ENCODE results near the gene FAM13C.

The FAM13C gene

DNA sequence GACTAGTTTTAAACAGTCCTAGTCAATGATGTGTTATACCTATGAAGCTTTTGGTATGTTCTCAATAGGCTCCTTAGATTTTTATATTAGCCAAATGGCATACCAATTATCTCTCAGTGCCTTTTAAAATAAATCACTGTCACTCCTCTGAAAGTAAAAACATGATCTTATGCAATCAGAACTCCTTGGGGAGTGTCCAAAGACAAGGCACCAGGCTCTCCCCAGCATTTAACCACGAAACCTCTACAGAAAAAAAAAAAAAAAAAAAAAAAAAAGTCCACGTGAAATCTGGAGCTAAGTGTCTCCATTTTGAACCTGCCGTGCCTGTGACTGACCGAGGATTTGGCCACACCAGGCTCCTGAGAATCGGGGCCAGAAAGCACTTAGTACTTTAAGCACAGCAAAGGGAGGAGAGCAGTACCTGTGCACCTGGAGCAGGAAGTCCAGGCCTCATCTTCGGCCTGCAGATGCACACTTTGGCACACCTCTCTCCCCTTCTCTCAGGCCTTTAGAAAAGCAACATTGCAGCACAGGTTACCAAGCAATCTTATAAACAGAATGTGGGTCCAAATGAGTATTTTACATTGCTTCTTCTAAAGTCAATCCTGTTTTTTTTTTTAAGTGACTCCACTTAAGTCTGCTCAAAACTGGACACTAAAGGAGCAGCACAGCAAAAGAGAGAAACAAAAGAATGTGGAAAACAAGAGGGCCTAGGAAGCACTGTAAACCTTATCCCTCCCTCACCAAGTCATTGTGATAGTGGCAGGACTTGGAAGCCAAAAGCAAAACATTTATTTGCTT lies 1.5 kb downstream of the FAM13C start:
- DNase-seq = peak in 2 of 14 donors; percentile 16 to 35

DNA sequence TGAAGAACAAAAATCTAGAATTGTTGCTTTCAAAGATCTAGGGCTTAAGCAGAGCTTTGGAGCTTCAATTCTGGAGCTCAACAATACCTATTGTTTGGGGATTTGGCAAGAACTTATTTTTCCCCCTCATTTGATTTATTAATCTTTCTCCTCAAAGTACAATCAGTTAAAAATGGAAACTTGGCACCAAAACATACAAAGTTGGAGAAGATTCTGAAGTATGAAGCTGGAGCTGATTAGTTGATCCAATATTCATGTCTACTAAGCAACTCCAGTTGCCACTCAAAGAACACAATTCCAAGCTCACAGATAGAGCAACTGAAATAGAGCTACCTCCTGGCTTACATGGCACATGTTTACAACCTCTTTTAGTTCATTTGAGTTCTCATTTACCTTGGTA lies 3.8 kb downstream of the FAM13C start:
- no peak for DNase-seq

DNA sequence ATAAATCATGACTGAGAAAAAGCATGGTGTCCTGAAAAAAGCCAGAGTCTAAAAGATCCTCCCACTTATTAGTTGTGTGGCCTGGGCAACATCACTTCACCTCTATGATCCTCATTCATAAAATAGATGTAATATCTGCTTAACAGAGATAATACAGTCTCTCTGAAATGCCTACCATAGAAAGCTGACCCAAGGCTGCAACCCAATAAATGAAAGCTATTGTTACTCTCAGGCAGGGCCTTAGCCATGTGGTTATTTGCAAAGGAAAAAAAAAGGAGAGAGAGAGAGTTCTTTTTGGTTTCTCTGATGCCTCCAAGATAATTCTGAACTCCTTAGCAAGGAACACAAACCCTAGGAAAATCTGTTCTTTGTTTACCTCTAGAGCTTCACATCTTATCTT lies 7.9 kb downstream of the FAM13C start:
- no peak for DNase-seq

DNA sequence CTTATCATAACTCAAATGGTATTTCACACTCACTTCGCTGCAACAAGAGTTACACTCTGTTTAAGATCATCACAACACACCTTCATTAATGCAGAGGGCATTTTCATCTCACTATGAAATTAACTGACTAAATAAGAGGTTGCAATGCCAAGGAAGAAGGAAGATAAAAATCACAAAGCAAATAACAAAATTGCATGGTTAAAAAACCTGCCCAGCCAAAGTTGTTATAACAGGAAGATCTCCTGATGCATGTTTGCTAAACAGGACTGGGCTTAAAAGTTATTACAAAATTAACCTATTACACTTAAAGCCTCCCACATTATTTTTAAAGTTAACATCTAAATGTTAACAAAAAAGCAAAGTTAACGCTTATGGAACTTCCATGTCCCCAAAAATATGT lies 11.8 kb downstream of the FAM13C start:
- no peak for DNase-seq

DNA sequence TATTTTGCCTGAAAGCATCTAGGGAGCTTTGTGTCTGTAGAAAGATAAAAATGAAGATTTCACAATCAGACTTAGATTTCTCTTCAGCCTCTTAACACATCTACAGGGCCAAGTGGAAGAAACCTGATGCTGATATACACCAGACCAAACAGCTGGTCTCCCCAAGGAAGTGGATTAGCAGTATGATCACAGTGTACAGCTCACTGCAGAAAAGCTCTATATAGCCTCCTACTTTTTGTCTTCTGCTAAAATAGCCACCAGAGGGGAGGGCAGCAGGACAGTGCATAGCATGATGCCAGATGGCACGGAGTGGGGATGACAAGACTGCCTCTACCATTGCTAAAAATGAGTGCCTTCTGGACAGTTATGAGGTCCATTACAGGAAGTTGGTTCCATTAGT lies 16.0 kb downstream of the FAM13C start:
- peak in 1 of 14 donors; percentile 27 for DNase-seq

DNA sequence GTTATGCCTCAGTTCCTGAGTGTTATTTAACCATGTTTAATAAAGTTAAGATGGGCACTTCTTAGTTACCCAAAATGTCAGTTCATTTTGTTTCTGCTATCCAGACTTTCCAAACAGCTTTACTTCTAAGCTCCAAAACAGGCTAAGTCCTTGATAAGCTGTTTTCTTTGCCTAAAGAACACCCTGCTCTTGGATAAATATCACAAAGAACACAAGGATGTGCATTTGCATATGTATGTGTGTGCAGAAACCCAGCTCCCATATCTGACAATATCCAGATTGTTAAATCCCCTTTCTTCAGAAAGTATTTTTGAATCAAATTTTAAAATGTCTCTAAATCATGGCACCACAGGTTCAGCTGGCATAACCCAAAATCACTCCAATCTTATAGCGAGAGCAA lies 19.6 kb downstream of the FAM13C start:
- DNase-seq = no peak

DNA sequence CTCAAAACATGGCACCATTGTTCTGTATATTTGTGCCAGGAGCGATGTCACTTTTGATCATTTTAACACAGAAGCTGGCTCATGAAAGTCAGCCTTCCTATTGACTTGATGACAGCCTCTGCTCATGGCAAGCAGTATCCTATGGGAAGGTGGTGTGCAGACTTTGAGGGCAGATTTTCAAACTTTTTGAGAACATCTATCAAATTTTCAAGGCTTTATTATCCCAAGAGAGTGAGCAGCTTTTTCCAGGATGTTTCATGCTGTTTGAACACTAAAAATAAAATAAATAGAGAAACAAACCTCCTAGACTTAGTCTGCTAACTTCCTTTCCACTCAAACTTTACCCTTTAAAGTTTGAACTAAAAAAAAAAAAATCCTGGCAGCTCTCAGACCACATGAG lies 20.3 kb downstream of the FAM13C start:
- peak in 1 of 14 donors; percentile 6 for DNase-seq

DNA sequence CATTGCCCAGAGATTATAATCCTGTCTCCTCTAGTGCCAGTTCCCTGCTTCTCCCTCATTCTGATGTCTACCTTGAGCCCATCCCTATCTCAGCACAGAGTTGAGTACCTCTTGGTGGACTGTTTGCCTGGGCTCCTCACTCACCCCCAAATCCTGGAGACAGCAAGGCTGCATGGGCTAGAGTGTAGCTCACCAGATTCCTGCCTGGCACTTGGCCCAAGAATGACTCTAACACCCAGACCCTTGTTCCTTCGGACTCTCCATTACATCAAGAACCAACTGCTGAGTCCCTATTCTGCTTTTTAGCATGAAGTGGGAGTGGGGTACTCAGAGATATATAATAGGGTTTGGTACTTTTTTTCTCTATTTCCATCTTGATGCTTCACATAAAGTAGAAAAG lies 22.1 kb downstream of the FAM13C start:
- peak in 2 of 14 donors; percentile 11 for DNase-seq

DNA sequence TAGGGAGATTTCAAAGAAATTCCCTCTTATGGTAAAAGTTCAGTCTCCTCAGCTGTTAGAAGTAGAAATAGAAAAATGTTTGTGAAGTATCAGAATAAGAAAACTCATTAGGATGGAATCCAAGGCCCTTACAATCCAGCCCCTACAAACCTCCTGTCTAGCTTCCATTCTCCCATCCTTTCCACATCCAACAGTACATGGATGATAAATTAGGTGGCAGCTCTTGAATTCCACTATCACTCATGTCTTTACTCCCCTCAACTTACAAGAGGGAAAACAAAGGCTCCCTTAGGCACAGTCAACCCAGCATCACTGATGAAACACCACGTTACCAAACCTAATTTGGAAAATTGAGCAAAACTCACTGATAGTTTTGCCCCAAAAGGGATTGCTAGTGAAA lies 23.0 kb downstream of the FAM13C start:
- no peak for DNase-seq

DNA sequence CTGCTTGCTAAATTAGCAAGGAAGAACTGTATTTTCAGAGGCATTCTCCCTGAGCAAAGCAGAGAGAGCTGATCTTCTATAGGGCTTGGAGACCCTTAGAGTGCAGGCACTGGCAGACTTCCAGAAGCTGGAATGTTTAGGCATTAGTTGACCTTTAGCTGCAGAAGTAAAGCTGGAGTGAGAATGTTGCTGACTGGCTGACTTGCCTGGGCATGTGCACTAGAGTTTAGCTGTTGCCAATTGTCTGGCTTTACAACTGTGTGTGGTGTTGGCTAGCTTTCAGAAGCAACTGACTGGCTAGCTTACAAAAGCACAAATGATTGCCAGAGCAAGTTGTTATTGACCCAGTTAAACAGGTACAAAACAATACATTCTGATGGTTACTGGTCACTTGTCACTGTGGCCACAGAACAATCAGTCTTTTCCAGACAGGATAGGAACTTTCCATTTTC lies 25.1 kb downstream of the FAM13C start:
- DNase-seq = peak in 10 of 14 donors; percentile 22 to 81 (median 49)

DNA sequence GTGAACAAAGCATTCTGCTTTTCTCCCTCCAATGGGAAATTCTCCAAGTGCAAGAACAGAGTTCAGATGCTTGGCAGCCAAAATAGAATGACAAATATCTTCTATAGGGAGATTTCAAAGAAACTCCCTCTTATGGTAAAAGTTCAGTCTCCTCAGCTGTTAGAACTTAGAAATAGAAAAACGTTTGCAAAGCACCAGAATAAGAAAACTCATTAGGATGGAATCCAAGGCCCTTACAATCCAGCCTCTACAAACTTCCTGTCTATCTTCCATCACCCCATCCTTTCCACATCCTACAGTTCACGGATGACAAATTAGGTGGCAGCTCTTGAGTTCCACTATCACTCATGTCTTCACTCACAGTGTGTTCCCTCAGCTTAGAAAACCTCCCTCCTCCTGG lies 25.7 kb downstream of the FAM13C start:
- DNase-seq = peak in 1 of 14 donors; percentile 13

DNA sequence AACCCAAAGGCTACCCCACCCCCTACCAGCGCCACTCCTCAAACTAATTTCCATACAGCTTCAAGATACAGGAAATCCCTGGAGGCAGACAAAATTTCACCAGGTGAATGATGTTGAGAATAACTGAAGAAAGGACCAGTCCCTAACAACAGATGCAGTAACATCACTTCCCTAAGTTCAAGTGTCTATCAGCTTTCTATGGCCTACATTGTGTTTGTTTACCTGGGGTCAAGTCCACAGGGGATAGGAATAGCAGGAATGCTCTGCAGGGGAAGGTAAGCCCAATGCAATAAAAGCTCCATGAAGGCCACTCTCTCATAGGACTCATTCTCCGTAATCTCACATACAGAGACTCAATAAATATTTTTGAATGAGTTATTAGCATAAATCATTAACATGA lies 26.9 kb downstream of the FAM13C start:
- no peak for DNase-seq

DNA sequence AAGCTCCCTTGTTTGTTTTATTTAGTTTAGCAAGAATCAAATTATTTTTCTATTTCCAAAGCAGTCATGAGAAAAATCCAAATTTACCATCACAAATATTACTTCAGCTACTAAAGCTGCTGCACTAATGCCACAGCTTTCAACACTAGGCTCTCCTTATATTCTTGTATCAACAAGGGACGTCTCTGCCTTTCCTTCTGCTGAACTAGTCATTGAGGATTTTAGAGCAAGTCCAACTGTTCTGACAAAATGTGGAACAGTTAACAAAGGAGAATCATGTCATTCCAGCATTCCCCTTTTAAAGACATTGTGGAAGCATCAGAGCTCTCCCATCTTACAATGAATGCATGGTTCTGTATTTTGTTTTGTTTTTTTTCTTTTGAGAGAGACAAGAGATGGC lies 28.6 kb downstream of the FAM13C start:
- peak in 1 of 14 donors; percentile 14 for DNase-seq

DNA sequence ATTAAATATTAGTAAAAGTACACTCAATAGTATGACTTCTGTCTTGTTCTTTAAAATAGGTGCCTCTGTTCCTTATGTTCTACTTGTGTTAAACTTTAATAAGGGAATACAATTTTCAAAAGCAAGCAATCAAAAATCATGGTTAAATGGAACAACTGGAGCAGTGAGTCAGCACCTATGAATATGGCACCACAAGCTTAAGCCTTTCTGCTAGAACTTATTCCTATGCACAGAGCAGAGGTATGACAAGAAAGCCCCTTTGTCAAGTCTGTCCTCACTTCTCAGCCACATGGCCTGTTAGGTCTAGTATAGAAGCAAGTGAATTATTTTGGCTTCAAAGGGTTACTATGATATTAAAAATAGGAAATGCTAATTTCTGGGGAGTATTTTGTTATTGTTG lies 29.8 kb downstream of the FAM13C start:
- no peak for DNase-seq

DNA sequence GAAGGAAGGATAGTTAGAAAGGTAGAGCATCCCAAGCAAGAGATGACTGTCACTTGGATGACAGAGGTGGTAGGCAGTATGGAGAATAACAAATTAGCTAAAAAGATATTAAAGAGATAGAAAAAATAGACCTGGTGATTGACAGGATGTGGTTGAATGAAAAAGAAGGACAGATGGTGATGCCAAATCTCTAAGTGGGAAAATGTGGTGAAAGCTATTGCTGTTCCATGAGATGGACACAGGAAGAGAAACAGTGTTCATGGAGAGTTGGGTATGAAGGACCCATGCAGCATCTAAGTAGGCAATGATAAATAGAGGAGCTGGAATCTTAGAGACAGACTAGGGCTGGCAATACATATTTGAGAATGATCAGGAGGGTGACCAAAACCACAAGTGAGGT lies 30.7 kb downstream of the FAM13C start:
- no peak for DNase-seq

DNA sequence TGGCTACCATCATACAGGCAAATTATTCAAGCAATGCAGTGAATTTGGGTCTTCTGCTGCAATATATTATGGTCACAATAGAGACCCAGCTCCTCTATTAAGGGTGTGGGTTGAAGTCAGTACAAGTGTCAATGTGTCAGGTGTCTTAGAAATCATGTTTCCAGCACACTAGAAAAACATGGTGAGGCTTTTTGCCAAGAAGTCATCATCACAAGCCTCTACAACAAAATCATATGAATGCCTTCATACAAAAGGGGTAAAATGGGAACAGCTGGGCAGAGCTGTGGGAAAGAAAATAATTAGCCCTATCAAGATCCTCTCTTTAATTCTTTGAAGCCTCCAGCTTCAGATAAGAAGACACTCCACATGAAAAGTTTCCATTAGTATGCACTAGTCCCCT lies 37.2 kb downstream of the FAM13C start:
- DNase-seq = no peak

DNA sequence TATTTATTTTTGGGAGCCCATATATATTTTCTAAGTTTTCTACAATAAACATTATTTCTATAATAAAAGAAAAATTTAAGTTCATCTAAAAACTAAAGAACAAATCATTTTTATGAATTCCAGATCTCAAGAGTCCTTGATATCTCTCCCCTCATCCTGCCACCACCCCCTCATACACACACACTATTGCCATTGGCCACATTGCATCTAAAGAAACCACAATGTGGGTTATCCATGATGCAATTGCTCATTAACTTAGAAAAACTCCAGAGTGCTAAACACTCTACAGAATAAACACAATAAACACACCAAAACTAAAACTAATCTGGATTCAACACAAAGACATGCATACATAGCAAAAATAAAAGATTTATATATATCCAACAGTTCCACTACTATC lies 37.8 kb downstream of the FAM13C start:
- no peak for DNase-seq

DNA sequence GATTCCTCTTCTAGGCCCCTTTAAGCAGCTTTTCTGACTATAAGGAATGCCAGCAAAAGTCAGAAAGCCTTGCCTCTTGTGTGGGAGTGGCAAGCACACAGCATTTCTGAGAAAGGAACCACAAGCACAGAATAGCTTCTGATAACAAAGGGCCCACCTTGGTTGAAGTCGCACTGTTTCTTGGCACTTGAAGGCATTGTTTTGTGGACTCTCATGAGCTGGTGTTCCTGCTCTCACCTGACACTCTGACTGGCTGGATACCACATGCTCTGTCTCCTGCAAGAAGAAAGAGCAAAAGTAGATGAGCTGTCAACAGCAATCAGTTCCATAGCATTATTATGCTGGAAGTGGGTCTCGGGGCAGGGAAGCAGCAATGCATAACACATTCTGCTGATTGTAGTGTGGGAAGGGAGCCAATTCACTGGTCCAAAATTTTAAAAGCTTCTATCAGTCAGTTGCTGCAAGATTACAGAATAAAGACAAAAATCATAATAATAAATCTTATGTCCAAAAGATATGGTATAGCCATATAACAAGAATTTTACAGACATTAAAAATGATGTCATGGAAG lies 38.4 kb downstream of the FAM13C start:
- no peak for DNase-seq

DNA sequence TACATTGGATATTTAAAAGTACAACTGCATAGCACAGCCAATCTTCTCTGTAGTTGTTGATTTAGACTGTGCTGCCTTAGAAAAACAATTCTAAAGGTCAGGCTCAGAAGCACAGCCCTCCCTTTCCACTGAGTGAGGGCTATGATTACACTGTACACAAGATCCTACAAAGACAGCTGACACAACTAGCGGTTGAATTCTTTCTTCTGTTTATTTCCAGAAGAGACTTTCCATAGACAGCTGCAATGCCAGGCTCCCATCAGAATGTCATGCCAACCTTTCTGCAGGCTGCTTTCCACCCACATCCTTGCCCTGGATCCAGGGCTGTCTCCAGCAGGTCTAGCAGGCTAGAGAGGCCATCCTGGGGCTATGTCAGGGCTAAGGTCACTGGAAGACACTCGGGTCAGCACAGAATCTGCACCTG lies 39.3 kb downstream of the FAM13C start:
- DNase-seq = peak in 2 of 14 donors; percentile 20 to 21

DNA sequence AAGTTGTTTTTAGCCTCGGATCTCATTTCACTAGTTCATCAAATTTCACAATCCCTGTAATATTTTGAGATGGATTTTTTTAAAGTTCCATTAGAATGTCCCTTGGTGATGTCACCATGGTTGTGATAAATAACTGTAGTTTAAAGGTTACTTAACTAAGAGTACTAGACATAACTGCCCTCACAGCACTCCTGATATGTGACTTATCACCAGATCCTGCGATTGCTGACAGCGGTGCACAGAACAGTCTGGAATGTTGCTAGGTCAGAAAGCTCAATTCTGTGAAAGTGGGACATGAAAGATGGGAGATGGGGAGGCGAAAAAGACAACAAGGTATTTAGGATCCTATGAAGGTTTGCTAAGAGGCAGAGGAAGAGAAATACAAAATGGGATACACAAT lies 40.2 kb downstream of the FAM13C start:
- no peak for DNase-seq

DNA sequence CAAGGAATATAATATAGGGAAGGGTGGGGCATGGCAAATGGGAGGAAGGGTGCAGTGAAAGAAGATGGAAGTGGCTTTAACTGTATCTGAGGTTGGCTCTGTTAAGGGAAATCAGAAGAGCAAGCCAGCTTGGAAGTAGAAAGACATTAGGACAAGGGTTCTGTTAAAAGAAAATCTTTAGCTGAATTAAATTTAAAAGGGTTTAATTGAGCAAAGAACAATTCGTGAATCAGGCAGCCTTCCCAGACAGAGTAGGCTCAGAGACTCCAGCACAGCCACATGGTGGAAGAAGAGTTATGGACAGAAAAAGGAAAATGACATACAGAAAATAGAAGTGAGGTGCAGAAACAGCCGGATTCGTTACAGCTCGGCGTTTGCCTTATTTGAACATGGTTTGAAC lies 42.0 kb downstream of the FAM13C start:
- DNase-seq = peak in 1 of 14 donors; percentile 17

DNA sequence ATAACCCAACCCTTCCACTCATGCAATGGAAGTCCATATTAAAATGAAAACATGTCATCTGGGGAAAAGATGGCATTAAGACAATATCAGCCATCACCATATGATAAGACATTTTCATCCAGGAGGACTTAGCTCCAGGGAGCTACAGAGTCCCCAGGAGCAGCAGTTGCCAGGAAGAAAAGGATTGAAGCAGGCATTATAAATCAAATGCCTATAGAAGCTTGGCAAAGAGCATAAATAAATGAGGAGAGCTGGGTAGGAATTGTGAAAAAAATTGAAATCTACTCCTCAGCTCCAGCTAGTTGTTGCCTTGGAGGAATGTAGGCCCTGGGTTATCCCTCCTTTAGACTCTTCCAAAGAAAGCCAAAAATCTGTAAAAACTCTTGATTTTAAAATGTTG lies 42.5 kb downstream of the FAM13C start:
- no peak for DNase-seq

DNA sequence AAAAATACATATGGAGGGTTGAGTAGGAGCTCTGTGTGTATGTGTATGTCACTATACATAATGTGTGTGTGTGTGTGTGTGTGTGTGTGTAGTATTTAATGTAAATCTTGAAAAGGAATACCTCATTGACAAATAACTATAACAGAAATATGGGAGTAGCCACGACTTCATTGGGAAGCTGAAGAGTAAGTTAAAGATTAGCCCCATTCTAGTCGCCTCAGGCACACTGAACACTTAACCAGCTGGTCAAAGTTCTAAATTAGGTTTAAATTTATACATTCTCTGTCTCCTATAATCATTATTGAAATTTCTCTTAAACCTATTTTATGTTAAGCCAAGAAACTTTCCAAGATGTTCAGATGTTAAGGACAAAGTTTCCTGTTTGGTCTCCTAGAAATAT lies 45.3 kb downstream of the FAM13C start:
- no peak for DNase-seq

DNA sequence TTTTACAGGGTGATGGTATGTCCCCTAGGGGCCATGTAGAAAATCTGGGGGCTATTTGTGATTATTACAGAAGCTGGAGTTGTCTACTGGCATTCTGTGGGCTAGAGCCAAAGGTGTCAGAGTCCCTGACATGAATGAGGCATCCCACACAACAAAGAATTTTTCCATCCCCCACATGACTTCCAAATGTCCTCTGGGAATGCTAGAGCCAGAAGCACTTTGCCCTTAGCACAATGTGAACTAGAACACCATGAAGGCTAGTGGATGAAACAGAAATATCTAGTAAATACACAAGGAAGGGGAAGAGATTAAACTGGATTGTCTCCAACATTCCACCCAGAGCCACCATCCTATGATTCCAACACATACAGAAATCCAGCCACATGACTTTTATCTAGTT lies 46.9 kb downstream of the FAM13C start:
- no peak for DNase-seq

All from C1 segment of cervical spinal cord (tissue), 14 donors.